Parathyroid adenoma (tissue), 2 donors: Measurements from ENCODE around the gene MCC.

Experiments
- H2AFZ ChIP-seq: fragments of 300-600 bp; sonication (generic); one replicate; pipeline ENCODE4 v1.7.0; 2017; ENCODE audit warnings: antibody characterized with exemption, mild to moderate bottlenecking
- H3K27ac ChIP-seq: fragments of 300-600 bp; sonication (generic); one replicate; pipeline ENCODE4 v1.7.0; 2017
- H3K27me3 ChIP-seq: fragments of 300-600 bp; sonication (generic); one replicate; pipeline ENCODE4 v1.7.0; 2017; ENCODE audit warnings: low read length; ENCODE audit not compliant: control insufficient read depth, insufficient read depth
- H3K36me3 ChIP-seq: fragments of 300-600 bp; sonication (generic); one replicate; pipeline ENCODE4 v1.7.0; 2017; ENCODE audit warnings: low read length; ENCODE audit not compliant: control insufficient read depth, insufficient read depth
- H3K4me1 ChIP-seq: fragments of 300-600 bp; sonication (generic); one replicate; pipeline ENCODE4 v1.7.0; 2017; ENCODE audit warnings: control low read depth
- H3K4me2 ChIP-seq: fragments of 300-600 bp; sonication (generic); one replicate; pipeline ENCODE4 v1.7.0; 2017; ENCODE audit warnings: low read length
- H3K4me3 ChIP-seq: fragments of 300-600 bp; sonication (generic); one replicate; pipeline ENCODE4 v1.7.0; 2017; ENCODE audit warnings: low read depth, low read length
- H3K79me2 ChIP-seq: fragments of 300-600 bp; sonication (generic); one replicate; pipeline ENCODE4 v1.7.0; 2017; ENCODE audit warnings: control low read depth
- H3K9ac ChIP-seq: fragments of 300-600 bp; sonication (generic); one replicate; pipeline ENCODE4 v1.7.0; 2017; ENCODE audit warnings: mild to moderate bottlenecking
- H3K9me3 ChIP-seq: fragments of 300-600 bp; sonication (generic); one replicate; pipeline ENCODE4 v1.7.0; 2017; ENCODE audit warnings: low read length; ENCODE audit not compliant: control insufficient read depth
- CTCF ChIP-seq: fragments of 300-600 bp; sonication (generic); IDR thresholded peaks from one replicate; pipeline ENCODE4 v1.7.0; 2017; ENCODE audit warnings: antibody characterized with exemption, mild to moderate bottlenecking
- donor health status: primary hyperparathyroidism.

Gene MCC

GRCh38 chr5:113446358-113446927, 41.8 kb downstream of the MCC start:
- Histone ChIP-seq H3K4me1 (peaks cover 3% of the 10 kb centered on the region), H3K79me2 (peaks cover 3% of the 10 kb centered on the region), H3K27me3 (no peaks in the 10 kb centered on the region), H3K9ac (no peak overlapping the region), H2AFZ (no peak overlapping the region), H3K4me3 (no peak overlapping the region), H3K36me3 (no peaks in the 10 kb centered on the region), H3K27ac (no peak overlapping the region), H3K9me3 (peaks cover 2% of the 10 kb centered on the region), H3K4me2 (no peak overlapping the region)
- TF ChIP-seq CTCF, result no peak

- Histone ChIP-seq H3K27me3 (no peaks in the 10 kb centered on the region), H3K36me3 (no peaks in the 10 kb centered on the region), H3K4me1 (no peaks in the 10 kb centered on the region), H3K79me2 (no peaks in the 10 kb centered on the region), H3K4me3 (no peak overlapping the region), H3K9ac (no peak overlapping the region), H3K9me3 (no peaks in the 10 kb centered on the region), H3K27ac (no peak overlapping the region), H3K4me2 (no peak overlapping the region), H2AFZ (no peak overlapping the region)
- no peak for TF ChIP-seq CTCF
Observed at GRCh38 chr5:113437111-113437510, 51.1 kb downstream of the MCC start.

GRCh38 chr5:113435575-113435974, 52.7 kb downstream of the MCC start:
- Histone ChIP-seq H2AFZ (no peak overlapping the region), H3K9me3 (no peaks in the 10 kb centered on the region), H3K4me2 (no peak overlapping the region), H3K27me3 (no peaks in the 10 kb centered on the region), H3K4me3 (no peak overlapping the region), H3K36me3 (no peaks in the 10 kb centered on the region), H3K4me1 (no peaks in the 10 kb centered on the region), H3K9ac (no peak overlapping the region), H3K27ac (no peak overlapping the region), H3K79me2 (no peaks in the 10 kb centered on the region)
- no peak for TF ChIP-seq CTCF

- H3K27ac ChIP-seq, result no peak within 1 kb of the TSS
- no peak within 1 kb of the TSS for H2AFZ ChIP-seq
- H3K4me1 ChIP-seq, result no peaks in the 10 kb centered on the region
- no peaks in the 10 kb centered on the region for H3K79me2 ChIP-seq
- no peak within 1 kb of the TSS for H3K9ac ChIP-seq
- no peaks in the 10 kb centered on the region for H3K27me3 ChIP-seq
- H3K4me2 ChIP-seq, result no peak within 1 kb of the TSS
- no peaks in the 10 kb centered on the region for H3K9me3 ChIP-seq
- H3K4me3 ChIP-seq, result no peak within 1 kb of the TSS
- TF ChIP-seq CTCF, result no peak
- H3K36me3 ChIP-seq, result no peaks in the 10 kb centered on the region
Observed at GRCh38 chr5:113434889-113435288, 53.4 kb downstream of the MCC start, which contains the start of gene TSSK1B. TSS of gene TSSK1B (minus strand) at chr5:113434989. CDS start at chr5:113434839, 150 bp downstream.
